ENCODE data around the gene GNMT.

Gene GNMT

GRCh38 chr6:42970871-42971612 lies 10.5 kb downstream of the GNMT start:
- TF ChIP-seq EZH2 (IDR thresholded peaks at IDR 0.05; ENCODE audit: borderline replicate concordance, low read length) (no peak), CTCF (IDR thresholded peaks at IDR 0.05; ENCODE audit: low read length) (no peak)
- H3K79me2 ChIP-seq (ENCODE audit: insufficient read depth, low read length), result no peaks in the 10 kb centered on the region
- no peaks in the 10 kb centered on the region for H3F3A ChIP-seq (ENCODE audit: insufficient read depth, low read length)
- no peak overlapping the region for H3K4me2 ChIP-seq (ENCODE audit: low read length)
- H4K20me1 ChIP-seq (ENCODE audit: insufficient read depth, low read length), result no peaks in the 10 kb centered on the region
- H2AFZ ChIP-seq (ENCODE audit: low read length), result no peak overlapping the region
- H3K36me3 ChIP-seq (ENCODE audit: insufficient read depth, low read length), result peaks cover 25% of the 10 kb centered on the region
- H3K4me3 ChIP-seq (ENCODE audit: low read depth, low read length, poor library complexity, severe bottlenecking), result no peak overlapping the region
- no peaks in the 10 kb centered on the region for H3K9me2 ChIP-seq (ENCODE audit: low read depth, low read length)
- no peak overlapping the region for H3K9ac ChIP-seq (ENCODE audit: low read length)
- no peaks in the 10 kb centered on the region for H3K27me3 ChIP-seq (ENCODE audit: insufficient read depth, low read length)
- H3K27ac ChIP-seq (ENCODE audit: low read depth, low read length, poor library complexity, severe bottlenecking), result no peak overlapping the region
- H3K9me3 ChIP-seq (ENCODE audit: low read length), result no peaks in the 10 kb centered on the region
- peaks cover 10% of the 10 kb centered on the region for H3K4me1 ChIP-seq (ENCODE audit: insufficient read depth, low read length, severe bottlenecking)

GRCh38 chr6:42971746-42972327 lies 11.3 kb downstream of the GNMT start:
- Histone ChIP-seq H3K4me3 (ENCODE audit: low read depth, low read length, poor library complexity, severe bottlenecking) (no peak overlapping the region), H3K79me2 (ENCODE audit: insufficient read depth, low read length) (no peaks in the 10 kb centered on the region), H4K20me1 (ENCODE audit: insufficient read depth, low read length) (no peaks in the 10 kb centered on the region), H3F3A (ENCODE audit: insufficient read depth, low read length) (no peaks in the 10 kb centered on the region), H3K36me3 (ENCODE audit: insufficient read depth, low read length) (peaks cover 27% of the 10 kb centered on the region), H3K9me2 (ENCODE audit: low read depth, low read length) (no peaks in the 10 kb centered on the region), H3K4me1 (ENCODE audit: insufficient read depth, low read length, severe bottlenecking) (peaks cover 11% of the 10 kb centered on the region), H3K4me2 (ENCODE audit: low read length) (no peak overlapping the region), H3K9ac (ENCODE audit: low read length) (no peak overlapping the region), H3K9me3 (ENCODE audit: low read length) (no peaks in the 10 kb centered on the region), H3K27ac (ENCODE audit: low read depth, low read length, poor library complexity, severe bottlenecking) (no peak overlapping the region), H2AFZ (ENCODE audit: low read length) (no peak overlapping the region), H3K27me3 (ENCODE audit: insufficient read depth, low read length) (no peaks in the 10 kb centered on the region)
- TF ChIP-seq EZH2 (IDR thresholded peaks at IDR 0.05; ENCODE audit: borderline replicate concordance, low read length), result no peak
- no peak for TF ChIP-seq CTCF (IDR thresholded peaks at IDR 0.05; ENCODE audit: low read length)

GRCh38 chr6:42973926-42974325 lies 13.4 kb downstream of the GNMT start:
- H3K36me3 ChIP-seq (ENCODE audit: insufficient read depth, low read length), result peaks cover 27% of the 10 kb centered on the region
- H3K9me2 ChIP-seq (ENCODE audit: low read depth, low read length), result no peaks in the 10 kb centered on the region
- no peaks in the 10 kb centered on the region for H3K27me3 ChIP-seq (ENCODE audit: insufficient read depth, low read length)
- no peak overlapping the region for H3K9ac ChIP-seq (ENCODE audit: low read length)
- no peak overlapping the region for H3K4me3 ChIP-seq (ENCODE audit: low read depth, low read length, poor library complexity, severe bottlenecking)
- no peak overlapping the region for H2AFZ ChIP-seq (ENCODE audit: low read length)
- H4K20me1 ChIP-seq (ENCODE audit: insufficient read depth, low read length), result no peaks in the 10 kb centered on the region
- no peaks in the 10 kb centered on the region for H3K9me3 ChIP-seq (ENCODE audit: low read length)
- peaks cover 25% of the 10 kb centered on the region for H3K4me1 ChIP-seq (ENCODE audit: insufficient read depth, low read length, severe bottlenecking)
- TF ChIP-seq EZH2 (IDR thresholded peaks at IDR 0.05; ENCODE audit: borderline replicate concordance, low read length) (no peak), CTCF (IDR thresholded peaks at IDR 0.05; ENCODE audit: low read length) (no peak)
- H3F3A ChIP-seq (ENCODE audit: insufficient read depth, low read length), result no peaks in the 10 kb centered on the region
- H3K4me2 ChIP-seq (ENCODE audit: low read length), result no peak overlapping the region
- peaks cover 4% of the 10 kb centered on the region; the same call in 1 of the 2 replicates for H3K79me2 ChIP-seq (ENCODE audit: insufficient read depth, low read length)
- peak overlapping the region; percentile 21 for H3K27ac ChIP-seq (ENCODE audit: low read depth, low read length, poor library complexity, severe bottlenecking)
